Measurements from ENCODE around the gene SLC25A19. TPM values are rescaled to one million over a fixed set of nuclear protein-coding genes. Genes with fewer than 3 reads are reported as not detected.

SLC25A19 gene
- polyA plus RNA-seq, 1 experiment: 12.0 TPM

DNA sequence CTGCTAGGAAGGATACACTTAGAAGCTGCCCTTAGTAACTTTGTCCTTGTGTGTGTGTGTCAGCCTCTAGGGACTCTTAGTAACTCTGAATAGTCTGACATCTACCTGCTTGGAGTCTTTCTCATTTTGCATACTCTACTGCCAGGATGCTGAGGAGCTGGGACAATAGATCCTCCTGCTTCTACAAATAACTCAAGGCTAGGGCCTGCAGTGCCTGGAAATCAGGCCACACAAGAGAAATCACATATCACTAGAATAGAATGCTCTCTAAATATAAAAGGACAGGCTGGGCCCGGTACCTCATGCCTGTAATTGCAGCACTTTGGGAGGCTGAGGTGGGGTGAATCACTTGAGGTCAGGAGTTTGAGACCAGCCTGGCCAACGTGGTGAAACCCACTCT, 38.5 kb upstream of the SLC25A19 start:
- CTCF ChIA-PET: interaction anchor here (2.8 kb wide), 1 partner anchor 85 kb away, joined by 8 read pairs; no protein-coding TSS in a partner anchor
- no peak overlapping the region for H3K4me3 ChIP-seq (ENCODE audit: low read depth, low read length)
- TF ChIP-seq, protein P1, sequence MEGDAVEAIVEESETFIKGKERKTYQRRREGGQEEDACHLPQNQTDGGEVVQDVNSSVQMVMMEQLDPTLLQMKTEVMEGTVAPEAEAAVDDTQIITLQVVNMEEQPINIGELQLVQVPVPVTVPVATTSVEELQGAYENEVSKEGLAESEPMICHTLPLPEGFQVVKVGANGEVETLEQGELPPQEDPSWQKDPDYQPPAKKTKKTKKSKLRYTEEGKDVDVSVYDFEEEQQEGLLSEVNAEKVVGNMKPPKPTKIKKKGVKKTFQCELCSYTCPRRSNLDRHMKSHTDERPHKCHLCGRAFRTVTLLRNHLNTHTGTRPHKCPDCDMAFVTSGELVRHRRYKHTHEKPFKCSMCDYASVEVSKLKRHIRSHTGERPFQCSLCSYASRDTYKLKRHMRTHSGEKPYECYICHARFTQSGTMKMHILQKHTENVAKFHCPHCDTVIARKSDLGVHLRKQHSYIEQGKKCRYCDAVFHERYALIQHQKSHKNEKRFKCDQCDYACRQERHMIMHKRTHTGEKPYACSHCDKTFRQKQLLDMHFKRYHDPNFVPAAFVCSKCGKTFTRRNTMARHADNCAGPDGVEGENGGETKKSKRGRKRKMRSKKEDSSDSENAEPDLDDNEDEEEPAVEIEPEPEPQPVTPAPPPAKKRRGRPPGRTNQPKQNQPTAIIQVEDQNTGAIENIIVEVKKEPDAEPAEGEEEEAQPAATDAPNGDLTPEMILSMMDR (IDR thresholded peaks at IDR 0.05; ENCODE audit: insufficient read depth, low read depth, low read length): no peak

GRCh38 chr17:75326226-75326848, 37.1 kb upstream of the SLC25A19 start:
- H3K27me3 ChIP-seq (ENCODE audit: control insufficient read depth, insufficient read depth, low read length): no peaks in the 10 kb centered on the region
- POLR2A ChIA-PET: interaction anchor here (0.5 to 0.6 kb wide), 2 partner anchors 73 to 173 kb away, joined by 3 read pairs; no protein-coding TSS in a partner anchor
- H3K36me3 ChIP-seq (ENCODE audit: control insufficient read depth, insufficient read depth, low read length): peaks cover 4% of the 10 kb centered on the region
- H3K4me3 ChIP-seq (ENCODE audit: low read depth, low read length): no peak overlapping the region
- TF ChIP-seq, protein P1 (IDR thresholded peaks at IDR 0.05; ENCODE audit: insufficient read depth, low read depth, low read length): no peak
- CTCF ChIA-PET: interaction anchor here (0.9 to 2.1 kb wide), 9 partner anchors 9 to 86 kb away, joined by 3 to 8 read pairs (median 4); partner anchors contain the start of gene MIF4GD
- DNase-seq (ENCODE audit: low read depth): no peak

More for the DNA sequence above, 38.5 kb upstream of the SLC25A19 start:
- POLR2A ChIA-PET: no interaction called here
- no peak for DNase-seq (ENCODE audit: low read depth)
- Histone ChIP-seq H3K36me3 (ENCODE audit: control insufficient read depth, insufficient read depth, low read length) (peaks cover 2% of the 10 kb centered on the region), H3K27me3 (ENCODE audit: control insufficient read depth, insufficient read depth, low read length) (no peaks in the 10 kb centered on the region)

DNA sequence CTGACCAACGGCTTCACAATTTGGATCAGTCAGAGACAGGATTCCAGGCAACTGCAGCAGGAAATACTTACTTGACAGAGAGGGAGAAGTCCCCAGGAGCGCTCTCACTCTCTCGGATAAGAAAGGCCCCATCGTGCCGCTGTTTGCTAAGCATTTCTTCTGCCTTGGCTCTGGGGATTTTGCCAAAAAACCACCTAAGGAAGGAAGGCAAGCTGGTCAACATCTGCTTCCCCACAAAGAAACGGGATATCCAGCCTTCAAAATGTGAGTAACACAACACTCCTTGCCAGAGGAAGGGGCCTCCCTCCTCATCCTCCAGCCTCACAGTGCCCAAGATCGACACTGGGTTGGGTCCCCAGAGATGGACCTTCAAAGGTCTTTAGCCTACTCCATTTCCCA, 36.6 kb upstream of the SLC25A19 start:
- POLR2A ChIA-PET: interaction anchor here (0.6 kb wide), 1 partner anchor 173 kb away, joined by 3 read pairs; no protein-coding TSS in a partner anchor

DNA sequence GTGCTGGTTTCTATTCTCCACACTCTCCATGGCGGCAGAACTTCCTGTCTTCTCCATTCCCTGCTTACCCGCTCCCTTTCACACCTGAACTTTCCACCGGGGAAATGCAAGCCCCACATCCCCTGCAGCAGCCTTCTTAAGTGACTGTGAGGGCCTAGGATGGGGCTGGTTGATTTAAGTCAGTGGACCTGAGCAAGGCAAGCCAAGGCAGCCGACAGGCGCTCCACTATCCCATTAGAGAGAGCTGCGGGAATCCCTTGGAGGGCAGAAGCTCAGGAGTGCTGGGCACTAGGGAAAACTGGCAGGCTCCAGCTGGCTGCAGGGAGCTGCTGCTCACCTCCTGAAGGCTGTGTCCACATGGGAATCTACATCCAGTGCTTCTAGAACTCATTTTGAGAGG, 36.1 kb upstream of the SLC25A19 start:
- DNase-seq (ENCODE audit: low read depth): no peak
- Histone ChIP-seq H3K36me3 (ENCODE audit: control insufficient read depth, insufficient read depth, low read length) (peaks cover 2% of the 10 kb centered on the region), H3K4me3 (ENCODE audit: low read depth, low read length) (no peak overlapping the region), H3K27me3 (ENCODE audit: control insufficient read depth, insufficient read depth, low read length) (no peaks in the 10 kb centered on the region)
- CTCF ChIA-PET: interaction anchor here (0.5 to 5.1 kb wide), 5 partner anchors 66 to 274 kb away, joined by 3 to 28 read pairs (median 5); no protein-coding TSS in a partner anchor
- POLR2A ChIA-PET: no interaction called here
- TF ChIP-seq, protein P1 (IDR thresholded peaks at IDR 0.05; ENCODE audit: insufficient read depth, low read depth, low read length): no peak

More for the DNA sequence above, 36.6 kb upstream of the SLC25A19 start:
- Histone ChIP-seq H3K36me3 (ENCODE audit: control insufficient read depth, insufficient read depth, low read length) (peaks cover 2% of the 10 kb centered on the region), H3K4me3 (ENCODE audit: low read depth, low read length) (no peak overlapping the region), H3K27me3 (ENCODE audit: control insufficient read depth, insufficient read depth, low read length) (no peaks in the 10 kb centered on the region)
- TF ChIP-seq, protein P1 (IDR thresholded peaks at IDR 0.05; ENCODE audit: insufficient read depth, low read depth, low read length): no peak
- CTCF ChIA-PET: interaction anchor here (0.5 to 2.1 kb wide), 9 partner anchors 9 to 273 kb away, joined by 3 to 8 read pairs (median 4); partner anchors contain the start of gene MIF4GD
- no peak for DNase-seq (ENCODE audit: low read depth)

DNA sequence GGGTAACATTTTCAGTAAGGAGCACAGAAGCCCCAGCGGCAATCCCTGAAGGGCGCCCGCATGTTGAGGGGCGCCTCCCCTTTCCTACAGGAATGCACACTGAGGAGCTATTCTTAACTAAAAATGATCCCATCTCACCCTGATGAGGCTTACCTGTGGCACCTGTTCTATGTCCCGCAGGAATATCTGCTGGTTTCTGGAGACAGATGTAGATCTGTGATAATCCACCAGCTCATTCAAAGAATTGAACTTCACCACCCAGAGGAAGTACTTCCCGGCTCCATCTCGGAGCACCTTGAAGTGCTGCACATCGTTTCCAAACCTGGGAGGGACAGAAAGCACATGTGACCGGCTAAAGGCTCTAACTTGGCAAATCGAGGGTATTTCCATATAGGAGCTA, 32.3 kb upstream of the SLC25A19 start:
- TF ChIP-seq, protein P1 (IDR thresholded peaks at IDR 0.05; ENCODE audit: insufficient read depth, low read depth, low read length): no peak
- H3K36me3 ChIP-seq (ENCODE audit: control insufficient read depth, insufficient read depth, low read length): peaks cover 13% of the 10 kb centered on the region
- H3K4me3 ChIP-seq (ENCODE audit: low read depth, low read length): no peak overlapping the region
- no peaks in the 10 kb centered on the region for H3K27me3 ChIP-seq (ENCODE audit: control insufficient read depth, insufficient read depth, low read length)
- DNase-seq (ENCODE audit: low read depth): no peak
- ChIA-PET POLR2A (no interaction called here), CTCF (interaction anchor here (0.7 to 5.1 kb wide), 9 partner anchors 15 to 92 kb away, joined by 3 to 28 read pairs (median 6); partner anchors contain the start of genes GRB2, MIF4GD and SLC25A19)
